Activated CD4-positive, CD25-positive, alpha-beta regulatory T cell (primary cell): ENCODE data around the gene RTCB.

Source experiments
- DNase-seq, 4 experiments: peaks; one replicate each; lab custom pipeline; 2025; lab: John Stamatoyannopoulos, UW

Gene RTCB

GRCh38 chr22:32339190-32340012 is 72.6 kb downstream of the RTCB start:
- DNase-seq: no peak

- no peak for DNase-seq
These were observed 73.3 kb downstream of the RTCB start for GRCh38 chr22:32338757-32339156.
